Measurements from ENCODE around the gene DCAF15. TPM values are rescaled to one million over a fixed set of nuclear protein-coding genes. Genes with fewer than 3 reads are reported as not detected.

Gene DCAF15
- total RNA-seq, 4 donors from 2014 or later = 5.3 to 20.8 (median 14.5) TPM

DNA sequence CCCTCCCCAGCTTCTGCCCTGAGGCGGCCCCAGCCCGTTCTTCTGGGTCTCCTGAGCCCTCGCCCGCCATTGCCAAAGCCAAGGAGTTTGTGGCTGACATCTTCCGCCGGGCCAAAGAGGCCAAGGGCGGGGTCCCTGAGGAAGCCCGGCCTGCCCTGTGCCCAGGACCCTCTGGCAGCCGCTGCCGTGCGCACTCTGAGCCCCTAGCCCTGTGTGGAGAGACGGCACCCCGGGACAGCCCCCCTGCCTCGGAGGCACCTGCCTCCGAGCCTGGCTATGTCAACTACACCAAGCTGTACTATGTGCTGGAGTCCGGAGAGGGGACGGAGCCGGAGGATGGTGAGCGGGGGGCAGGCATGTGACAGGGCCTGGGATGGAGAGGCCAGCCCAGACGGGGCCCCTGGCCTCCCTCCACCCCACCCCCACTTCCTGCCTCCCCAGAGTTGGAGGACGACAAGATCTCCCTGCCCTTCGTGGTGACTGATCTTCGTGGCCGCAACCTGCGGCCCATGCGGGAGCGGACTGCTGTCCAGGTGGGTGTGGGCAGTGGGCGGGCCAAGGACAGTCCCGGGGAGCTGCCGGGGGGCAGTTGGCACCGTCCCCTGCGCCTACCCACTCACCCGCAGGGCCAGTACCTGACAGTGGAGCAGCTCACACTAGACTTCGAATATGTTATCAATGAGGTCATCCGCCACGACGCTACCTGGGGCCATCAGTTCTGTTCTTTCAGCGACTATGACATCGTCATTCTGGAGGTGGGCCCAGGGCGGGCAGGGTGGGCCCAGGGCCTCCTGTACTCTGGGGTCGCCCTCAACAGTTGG is 7.0 kb downstream of the DCAF15 start:
- peaks cover 0 to 98% of the 10 kb centered on the region in 2 donors for H3K36me3 ChIP-seq

DNA sequence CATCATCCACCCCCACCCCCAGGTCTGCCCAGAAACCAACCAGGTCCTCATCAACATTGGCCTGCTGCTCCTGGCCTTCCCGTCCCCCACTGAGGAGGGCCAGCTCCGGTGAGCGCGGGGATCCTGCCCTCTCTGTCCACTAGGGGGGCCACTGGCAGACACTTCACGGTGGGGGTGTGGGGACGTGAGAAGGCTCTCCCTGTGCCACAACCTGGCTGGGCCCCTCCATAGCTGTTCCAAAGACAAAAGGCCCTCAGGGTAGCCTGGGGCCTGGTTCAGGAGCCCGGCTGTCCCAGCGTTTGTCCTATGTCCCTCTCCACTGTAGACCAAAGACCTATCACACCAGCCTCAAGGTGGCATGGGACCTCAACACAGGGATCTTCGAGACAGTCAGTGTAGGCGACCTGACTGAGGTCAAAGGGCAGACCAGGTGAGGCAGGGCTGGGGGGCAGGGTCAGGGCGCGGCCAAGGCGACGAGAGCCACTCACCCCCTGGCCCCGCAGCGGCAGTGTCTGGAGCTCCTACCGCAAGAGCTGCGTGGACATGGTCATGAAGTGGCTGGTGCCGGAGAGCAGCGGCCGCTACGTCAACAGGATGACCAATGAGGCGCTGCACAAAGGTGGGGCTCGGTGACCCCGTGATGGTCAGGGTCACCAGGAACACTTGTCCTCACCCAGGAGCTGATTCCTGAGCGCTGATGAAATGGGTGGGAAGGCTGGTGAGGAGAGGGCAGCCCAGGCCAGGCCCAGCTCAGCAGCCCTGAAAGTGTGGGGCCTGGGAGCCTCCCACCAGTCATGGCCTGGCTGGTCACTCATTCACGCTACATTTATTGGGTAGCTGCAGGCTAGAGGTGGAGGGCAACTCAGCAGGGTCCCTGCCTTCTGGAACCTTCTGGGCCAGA is 7.9 kb downstream of the DCAF15 start:
- Histone ChIP-seq H3K4me1 (peaks cover 0 to 20% (median 0%) of the 10 kb centered on the region in 3 donors), H3K27ac (no peak overlapping the region), H3K9me3 (no peaks in the 10 kb centered on the region), H3K27me3 (no peaks in the 10 kb centered on the region), H3K36me3 (peaks cover 0 to 98% of the 10 kb centered on the region in 2 donors), H3K4me3 (no peak overlapping the region)
- no peak for TF ChIP-seq POLR2AphosphoS5 (IDR thresholded peaks at IDR 0.05)
- no peak for TF ChIP-seq EP300 (IDR thresholded peaks at IDR 0.05)
- TF ChIP-seq POLR2A (IDR thresholded peaks at IDR 0.05) = no peak
- TF ChIP-seq, protein P1, sequence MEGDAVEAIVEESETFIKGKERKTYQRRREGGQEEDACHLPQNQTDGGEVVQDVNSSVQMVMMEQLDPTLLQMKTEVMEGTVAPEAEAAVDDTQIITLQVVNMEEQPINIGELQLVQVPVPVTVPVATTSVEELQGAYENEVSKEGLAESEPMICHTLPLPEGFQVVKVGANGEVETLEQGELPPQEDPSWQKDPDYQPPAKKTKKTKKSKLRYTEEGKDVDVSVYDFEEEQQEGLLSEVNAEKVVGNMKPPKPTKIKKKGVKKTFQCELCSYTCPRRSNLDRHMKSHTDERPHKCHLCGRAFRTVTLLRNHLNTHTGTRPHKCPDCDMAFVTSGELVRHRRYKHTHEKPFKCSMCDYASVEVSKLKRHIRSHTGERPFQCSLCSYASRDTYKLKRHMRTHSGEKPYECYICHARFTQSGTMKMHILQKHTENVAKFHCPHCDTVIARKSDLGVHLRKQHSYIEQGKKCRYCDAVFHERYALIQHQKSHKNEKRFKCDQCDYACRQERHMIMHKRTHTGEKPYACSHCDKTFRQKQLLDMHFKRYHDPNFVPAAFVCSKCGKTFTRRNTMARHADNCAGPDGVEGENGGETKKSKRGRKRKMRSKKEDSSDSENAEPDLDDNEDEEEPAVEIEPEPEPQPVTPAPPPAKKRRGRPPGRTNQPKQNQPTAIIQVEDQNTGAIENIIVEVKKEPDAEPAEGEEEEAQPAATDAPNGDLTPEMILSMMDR (IDR thresholded peaks at IDR 0.05) = no peak
- WGBS, 2 donors (ENCODE audit: low coverage in 1 of 2) = 93% methylated on average over 5 of the region's 27 CpGs; no CpG with 5 or more reads in 1 of the 2 donors
- ATAC-seq = no peak

More for the DNA sequence above, 7.0 kb downstream of the DCAF15 start:
- no peak for ATAC-seq
- H3K9me3 ChIP-seq = no peaks in the 10 kb centered on the region
- no CpG with 5 or more reads among the region's 41 CpGs for WGBS, 2 donors (ENCODE audit: low coverage in 1 of 2)
- H3K4me3 ChIP-seq = no peak overlapping the region
- TF ChIP-seq POLR2AphosphoS5 (IDR thresholded peaks at IDR 0.05) = no peak
- peaks cover 0 to 22% (median 0%) of the 10 kb centered on the region in 3 donors for H3K4me1 ChIP-seq
- no peaks in the 10 kb centered on the region for H3K27me3 ChIP-seq
- H3K27ac ChIP-seq = no peak overlapping the region

DNA sequence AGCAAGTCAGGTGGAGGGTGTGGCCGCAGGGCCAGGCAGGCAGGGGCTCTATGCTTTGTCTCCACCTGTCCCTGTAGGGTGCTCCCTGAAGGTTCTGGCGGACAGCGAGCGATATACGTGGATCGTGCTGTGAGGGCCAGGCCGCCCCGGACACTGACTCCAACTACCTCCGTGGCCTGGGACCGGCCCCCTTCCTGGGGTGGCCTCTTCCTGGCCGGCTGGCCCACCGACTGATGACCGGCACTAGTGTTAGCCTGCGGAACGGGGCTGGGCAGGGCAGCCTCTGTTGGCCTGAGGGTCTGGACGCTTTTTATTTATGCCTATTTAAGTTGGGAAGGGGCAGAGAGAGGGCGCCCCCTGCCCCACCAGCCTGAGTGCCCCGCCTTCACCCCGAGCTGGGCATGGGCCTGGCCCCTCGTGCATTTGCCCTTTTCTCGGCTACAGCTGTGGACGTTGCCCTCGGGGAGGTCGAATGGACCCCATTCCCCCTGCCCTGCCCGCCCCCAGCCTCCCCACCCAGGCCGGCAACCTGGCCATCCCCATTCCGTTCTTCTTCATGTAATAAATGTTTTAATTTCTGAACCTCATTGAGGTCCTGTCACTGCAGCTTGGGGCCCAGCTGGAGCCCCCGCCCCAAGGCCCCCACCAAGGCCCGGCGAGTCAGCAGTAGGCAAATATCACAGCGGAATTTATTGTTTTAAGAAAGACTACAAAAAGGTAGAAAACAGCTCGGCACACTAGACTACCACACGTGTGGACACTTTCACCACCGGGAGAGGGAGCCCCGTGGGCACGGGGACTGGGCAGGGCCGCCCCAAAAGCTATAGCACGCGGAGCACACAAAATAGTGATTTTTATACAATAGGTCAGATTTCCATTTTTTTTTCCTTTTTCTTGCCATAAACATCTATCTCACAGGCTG is 8.8 kb downstream of the DCAF15 start:
- no peaks in the 10 kb centered on the region for H3K27me3 ChIP-seq
- TF ChIP-seq POLR2A (IDR thresholded peaks at IDR 0.05) (no peak), EP300 (IDR thresholded peaks at IDR 0.05) (no peak), POLR2AphosphoS5 (IDR thresholded peaks at IDR 0.05) (no peak)
- TF ChIP-seq, protein P1 (IDR thresholded peaks at IDR 0.05) = no peak
- no peak for ATAC-seq
- no peak overlapping the region for H3K4me3 ChIP-seq
- 90 to 95% methylated on average over 4 to 18 of the region's 39 CpGs for WGBS, 2 donors (ENCODE audit: low coverage in 1 of 2)
- H3K27ac ChIP-seq = no peak overlapping the region
- H3K9me3 ChIP-seq = no peaks in the 10 kb centered on the region
- peaks cover 0 to 20% (median 0%) of the 10 kb centered on the region in 3 donors for H3K4me1 ChIP-seq
- peaks cover 0 to 98% of the 10 kb centered on the region in 2 donors for H3K36me3 ChIP-seq

DNA sequence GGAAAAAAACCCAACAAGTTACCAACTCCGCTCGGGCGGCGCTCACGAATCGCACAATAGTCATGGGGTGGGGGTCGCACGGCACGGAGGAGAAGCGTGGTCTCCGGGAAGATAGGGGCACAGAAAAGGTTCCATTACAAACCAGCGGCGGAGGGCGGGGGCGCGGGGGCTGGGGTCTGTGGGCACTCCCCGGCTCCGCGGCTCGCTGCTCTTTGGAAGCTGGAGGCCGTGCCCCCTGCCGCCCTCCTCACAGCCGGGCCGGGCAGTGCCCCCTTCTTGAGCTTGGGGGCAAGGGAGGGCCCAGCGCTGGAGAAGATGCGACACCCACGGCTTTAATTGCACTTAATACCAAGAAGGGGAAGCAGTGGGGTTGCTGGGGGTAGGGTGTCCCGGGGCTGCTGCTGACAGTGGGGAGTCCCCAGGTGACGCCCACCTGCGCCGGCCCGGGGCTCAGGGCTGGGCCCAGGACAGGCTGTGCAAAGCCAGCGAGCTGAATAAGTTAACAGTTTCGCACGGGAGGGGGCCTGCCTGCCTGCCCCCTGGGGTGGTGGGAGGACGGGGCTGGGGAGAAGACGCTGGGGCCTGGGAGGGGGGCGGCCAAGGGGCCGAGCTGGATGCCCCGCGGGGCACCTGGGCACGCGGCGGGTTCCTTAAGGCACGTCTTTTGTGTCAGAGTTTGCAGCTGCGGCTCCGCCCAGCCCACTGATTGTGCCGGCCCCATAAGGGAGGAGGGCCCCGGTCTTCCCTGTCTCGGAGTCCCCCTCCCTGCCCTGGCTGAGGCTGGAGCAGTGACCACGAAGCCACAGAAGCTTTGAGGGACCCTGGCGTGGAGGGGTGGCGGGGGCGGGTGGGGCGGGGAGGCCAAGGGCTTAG is 9.8 kb downstream of the DCAF15 start:
- no peaks in the 10 kb centered on the region for H3K27me3 ChIP-seq
- H3K36me3 ChIP-seq = peaks cover 0 to 98% of the 10 kb centered on the region in 2 donors
- 77% methylated on average over 20 of the region's 55 CpGs; no CpG with 5 or more reads in 1 of the 2 donors for WGBS, 2 donors (ENCODE audit: low coverage in 1 of 2)
- no peaks in the 10 kb centered on the region for H3K9me3 ChIP-seq
- peak overlapping the region in 2 of 4 donors; percentile 53 to 66 for H3K27ac ChIP-seq
- peaks cover 0 to 20% (median 0%) of the 10 kb centered on the region in 3 donors for H3K4me1 ChIP-seq
- TF ChIP-seq POLR2A (IDR thresholded peaks at IDR 0.05) (no peak), POLR2AphosphoS5 (IDR thresholded peaks at IDR 0.05) (no peak), EP300 (IDR thresholded peaks at IDR 0.05) (no peak)
- TF ChIP-seq, protein P1 (IDR thresholded peaks at IDR 0.05) = no peak
- peak; percentile 42 for ATAC-seq
- H3K4me3 ChIP-seq = peak overlapping the region; percentile 17 to 48

Measured in gastroesophageal sphincter (tissue), 4 donors.